ENCODE results near the gene SPAG17. TPM values are rescaled to one million over a fixed set of nuclear protein-coding genes. Genes with fewer than 3 reads are reported as not detected.

SPAG17 gene
- total and polyA plus RNA-seq, 2 of the 4 experiments (the other 2 are of a cell fraction), result 0.10 TPM; not detected in 1

DNA sequence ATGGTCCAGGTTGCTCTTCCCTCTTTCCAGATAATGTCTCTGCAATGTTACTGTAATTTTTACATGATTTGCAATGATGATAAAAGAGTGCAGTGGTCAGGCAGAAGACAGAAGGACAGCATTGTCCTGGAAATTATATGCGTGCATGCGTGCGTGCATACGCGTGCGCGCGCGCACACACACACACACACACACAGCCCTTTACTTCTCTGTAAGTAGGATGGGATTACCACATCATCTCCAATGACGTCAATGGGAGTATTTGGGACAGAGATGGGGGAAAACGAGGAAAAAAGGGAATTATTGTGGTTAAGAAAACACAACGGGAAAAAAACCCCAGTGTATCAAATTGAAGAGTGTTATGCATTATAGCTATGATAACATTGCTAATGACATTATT is 99.7 kb downstream of the SPAG17 start:
- H2BK20ac ChIP-seq (ENCODE audit: low read depth, low read length), result no peak overlapping the region
- no peak overlapping the region for H3K27ac ChIP-seq (ENCODE audit: insufficient read depth, low read length)
- no peak overlapping the region for H2BK120ac ChIP-seq (ENCODE audit: low read depth, low read length)
- DNase-seq, result no peak
- H3K18ac ChIP-seq (ENCODE audit: low read depth, low read length), result no peak overlapping the region
- no peak overlapping the region for H3K4ac ChIP-seq (ENCODE audit: low read depth, low read length)
- no peaks in the 10 kb centered on the region for H3K4me1 ChIP-seq (ENCODE audit: control insufficient read depth, insufficient read depth, low read length)
- in situ Hi-C loops (cut with MboI; ENCODE audit: low sequenced_read_pairs), result no loop called here
- no peak overlapping the region for H3K4me3 ChIP-seq (ENCODE audit: insufficient read depth, low read depth, low read length)
- H4K91ac ChIP-seq (ENCODE audit: insufficient read depth, low read depth, low read length), result no peak overlapping the region
- ChIA-PET CTCF (no interaction called here), POLR2A (ENCODE audit: unreplicated experiment) (no interaction called here)
- no peaks in the 10 kb centered on the region for H3K36me3 ChIP-seq (ENCODE audit: control insufficient read depth, insufficient read depth, low read length)
- TF ChIP-seq NFE2L2 (IDR thresholded peaks at IDR 0.05; ENCODE audit: low read depth, low read length), result no peak
- TF ChIP-seq, protein P1, sequence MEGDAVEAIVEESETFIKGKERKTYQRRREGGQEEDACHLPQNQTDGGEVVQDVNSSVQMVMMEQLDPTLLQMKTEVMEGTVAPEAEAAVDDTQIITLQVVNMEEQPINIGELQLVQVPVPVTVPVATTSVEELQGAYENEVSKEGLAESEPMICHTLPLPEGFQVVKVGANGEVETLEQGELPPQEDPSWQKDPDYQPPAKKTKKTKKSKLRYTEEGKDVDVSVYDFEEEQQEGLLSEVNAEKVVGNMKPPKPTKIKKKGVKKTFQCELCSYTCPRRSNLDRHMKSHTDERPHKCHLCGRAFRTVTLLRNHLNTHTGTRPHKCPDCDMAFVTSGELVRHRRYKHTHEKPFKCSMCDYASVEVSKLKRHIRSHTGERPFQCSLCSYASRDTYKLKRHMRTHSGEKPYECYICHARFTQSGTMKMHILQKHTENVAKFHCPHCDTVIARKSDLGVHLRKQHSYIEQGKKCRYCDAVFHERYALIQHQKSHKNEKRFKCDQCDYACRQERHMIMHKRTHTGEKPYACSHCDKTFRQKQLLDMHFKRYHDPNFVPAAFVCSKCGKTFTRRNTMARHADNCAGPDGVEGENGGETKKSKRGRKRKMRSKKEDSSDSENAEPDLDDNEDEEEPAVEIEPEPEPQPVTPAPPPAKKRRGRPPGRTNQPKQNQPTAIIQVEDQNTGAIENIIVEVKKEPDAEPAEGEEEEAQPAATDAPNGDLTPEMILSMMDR (conservative IDR thresholded peaks at IDR 0.05; ENCODE audit: low read depth, low read length), result no peak
- TF ChIP-seq CEBPB (IDR thresholded peaks at IDR 0.05; ENCODE audit: low read depth, low read length), result no peak
- TF ChIP-seq BHLHE40 (IDR thresholded peaks at IDR 0.05; ENCODE audit: low read depth, low read length), result no peak
- H3K9ac ChIP-seq (ENCODE audit: low read depth, low read length), result no peak overlapping the region
- dilution Hi-C loops (cut with HindIII; ENCODE audit: low sequenced_read_pairs, unreplicated experiment), result no loop called here
- H4K20me1 ChIP-seq (ENCODE audit: insufficient read depth, low read length), result no peaks in the 10 kb centered on the region
- intact Hi-C loops (cut with micrococcal nuclease), result no loop called here
- H2BK15ac ChIP-seq (ENCODE audit: low read depth, low read length), result no peak overlapping the region
- no peak overlapping the region for H2BK5ac ChIP-seq (ENCODE audit: low read depth, low read length, poor library complexity, severe bottlenecking)
- H2AFZ ChIP-seq (replicated peaks; ENCODE audit: low read length, poor library complexity), result no peak overlapping the region
- no peaks in the 10 kb centered on the region for H3K79me1 ChIP-seq (ENCODE audit: low read depth in 1 of 2, low read length in 2 of 2)
- no peak overlapping the region for H3K23ac ChIP-seq (ENCODE audit: low read depth, low read length)
- H2AK5ac ChIP-seq (ENCODE audit: low read depth, low read length), result no peak overlapping the region
- no peaks in the 10 kb centered on the region for H3K9me3 ChIP-seq (ENCODE audit: control insufficient read depth, insufficient read depth, low read length)
- H3K56ac ChIP-seq (ENCODE audit: extremely low read depth, insufficient read depth, low read length), result no peak overlapping the region
- no peak overlapping the region for H4K5ac ChIP-seq (ENCODE audit: low read depth, low read length)
- H3K14ac ChIP-seq (replicated peaks; ENCODE audit: low read depth, low read length), result no peak overlapping the region
- WGBS, 2 experiments (ENCODE audit: extremely low coverage in 2 of 2, insufficient read length in 1 of 2), result no CpG with 5 or more reads among the region's 12 CpGs
- BruUV-seq (replicated peaks), result no TSS peak
- peaks cover 5% of the 10 kb centered on the region for H3K27me3 ChIP-seq (ENCODE audit: control insufficient read depth, insufficient read depth, low read length)
- no peak overlapping the region for H2AK9ac ChIP-seq (replicated peaks; ENCODE audit: low read depth, low read length, poor library complexity)
- H3K9me1 ChIP-seq (ENCODE audit: insufficient read depth, low read length), result no peaks in the 10 kb centered on the region
- no peak for ATAC-seq (ENCODE audit: low read depth)
- H4K8ac ChIP-seq (ENCODE audit: low read depth in 2 of 2, low read length in 2 of 2), result no peak overlapping the region
- H3K4me2 ChIP-seq (ENCODE audit: low read depth, low read length), result no peak overlapping the region

Measured in IMR-90 (cell line).